ENCODE measurements around the gene EIF4E1B. TPM values are rescaled to one million over a fixed set of nuclear protein-coding genes. Genes with fewer than 3 reads are reported as not detected.

The EIF4E1B gene
- total and polyA plus RNA-seq, 7 donors = 0.04 to 0.62 TPM; not detected in 5

DNA sequence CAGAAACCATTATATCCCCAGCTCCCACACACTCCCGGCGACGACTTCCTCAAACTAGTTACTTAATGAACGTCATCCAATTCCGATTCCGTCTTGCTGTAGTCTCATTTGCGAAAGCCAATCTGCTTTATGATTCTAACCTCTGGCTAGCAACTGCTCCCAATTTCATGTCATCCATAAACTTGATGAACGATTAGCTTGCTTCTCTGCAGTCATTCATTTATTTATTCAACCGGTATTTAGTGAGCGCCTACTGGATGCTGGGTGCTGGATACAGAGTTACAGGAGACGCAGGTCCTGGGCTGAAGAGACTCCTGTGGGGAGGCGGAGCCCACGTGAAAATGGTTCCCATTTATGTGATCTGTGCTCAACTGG is 63.0 kb downstream of the EIF4E1B start:
- TF ChIP-seq, protein P1, sequence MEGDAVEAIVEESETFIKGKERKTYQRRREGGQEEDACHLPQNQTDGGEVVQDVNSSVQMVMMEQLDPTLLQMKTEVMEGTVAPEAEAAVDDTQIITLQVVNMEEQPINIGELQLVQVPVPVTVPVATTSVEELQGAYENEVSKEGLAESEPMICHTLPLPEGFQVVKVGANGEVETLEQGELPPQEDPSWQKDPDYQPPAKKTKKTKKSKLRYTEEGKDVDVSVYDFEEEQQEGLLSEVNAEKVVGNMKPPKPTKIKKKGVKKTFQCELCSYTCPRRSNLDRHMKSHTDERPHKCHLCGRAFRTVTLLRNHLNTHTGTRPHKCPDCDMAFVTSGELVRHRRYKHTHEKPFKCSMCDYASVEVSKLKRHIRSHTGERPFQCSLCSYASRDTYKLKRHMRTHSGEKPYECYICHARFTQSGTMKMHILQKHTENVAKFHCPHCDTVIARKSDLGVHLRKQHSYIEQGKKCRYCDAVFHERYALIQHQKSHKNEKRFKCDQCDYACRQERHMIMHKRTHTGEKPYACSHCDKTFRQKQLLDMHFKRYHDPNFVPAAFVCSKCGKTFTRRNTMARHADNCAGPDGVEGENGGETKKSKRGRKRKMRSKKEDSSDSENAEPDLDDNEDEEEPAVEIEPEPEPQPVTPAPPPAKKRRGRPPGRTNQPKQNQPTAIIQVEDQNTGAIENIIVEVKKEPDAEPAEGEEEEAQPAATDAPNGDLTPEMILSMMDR (IDR thresholded peaks at IDR 0.05) = no peak
- Histone ChIP-seq H3K27me3 (ENCODE audit: insufficient read depth in 3 of 3, low read length in 2 of 3) (peaks cover 0 to 54% (median 9%) of the 10 kb centered on the region in 3 donors), H3K4me1 (no peaks in the 10 kb centered on the region), H3K9me3 (no peaks in the 10 kb centered on the region), H3K4me3 (no peak overlapping the region), H3K36me3 (ENCODE audit: insufficient read depth in 1 of 2, low read depth in 1 of 2) (no peaks in the 10 kb centered on the region), H3K27ac (no peak overlapping the region)
- 27 to 33% (median 28%) methylated on average over 13 of the region's 13 CpGs for WGBS, 3 donors
- ATAC-seq = no peak
- intact Hi-C loops (cut with DNase I) = no loop called here
- DNase-seq = no peak

DNA sequence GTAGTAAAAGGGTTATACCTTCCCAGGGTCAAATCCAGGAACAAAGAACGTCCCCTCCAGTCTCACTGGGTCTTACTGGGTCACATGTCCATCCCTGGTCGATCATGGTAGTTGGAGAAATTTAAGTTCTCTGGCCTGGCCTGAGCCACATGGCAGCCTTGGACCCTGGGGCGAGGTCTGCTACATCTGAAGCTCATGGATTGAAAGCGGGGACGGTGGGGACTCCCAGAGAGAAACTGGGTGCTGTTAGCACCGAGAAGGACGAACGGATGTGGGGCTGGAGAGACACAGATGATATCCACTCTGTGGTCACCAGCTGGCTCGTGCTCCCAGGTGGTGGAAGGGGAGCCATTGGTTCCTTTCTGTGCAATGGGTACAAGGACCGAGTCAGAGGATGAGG is 63.7 kb downstream of the EIF4E1B start:
- H3K4me1 ChIP-seq = no peaks in the 10 kb centered on the region
- WGBS, 3 donors = 75 to 82% (median 75%) methylated on average over 10 of the region's 10 CpGs
- H3K4me3 ChIP-seq = no peak overlapping the region
- peaks cover 0 to 59% (median 9%) of the 10 kb centered on the region in 3 donors for H3K27me3 ChIP-seq (ENCODE audit: insufficient read depth in 3 of 3, low read length in 2 of 3)
- no peaks in the 10 kb centered on the region for H3K9me3 ChIP-seq
- DNase-seq (no peak), ATAC-seq (no peak)
- TF ChIP-seq, protein P1 (IDR thresholded peaks at IDR 0.05) = no peak
- no peaks in the 10 kb centered on the region for H3K36me3 ChIP-seq (ENCODE audit: insufficient read depth in 1 of 2, low read depth in 1 of 2)
- no peak overlapping the region for H3K27ac ChIP-seq
- intact Hi-C loops (cut with DNase I) = no loop called here

DNA sequence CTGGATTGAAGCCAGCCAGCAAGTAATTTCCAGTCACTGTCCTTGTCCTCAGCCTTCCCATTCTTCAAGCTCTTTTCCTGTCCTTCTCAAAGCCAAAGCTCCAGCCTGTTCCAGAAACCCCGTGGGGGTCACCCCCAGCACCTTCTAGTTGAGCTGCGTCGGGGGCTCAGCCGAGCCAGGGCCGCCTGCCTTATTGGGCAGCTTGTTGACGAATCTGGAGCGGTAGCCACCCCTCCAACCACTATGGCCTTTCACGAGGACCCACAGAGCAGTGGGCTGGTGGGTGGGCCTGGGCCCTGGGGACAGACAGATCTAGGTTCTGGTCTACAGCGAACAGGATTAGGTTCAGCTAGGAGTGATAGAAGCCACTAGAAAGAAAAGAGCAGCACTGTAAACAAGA is 64.2 kb downstream of the EIF4E1B start:
- TF ChIP-seq, protein P1 (IDR thresholded peaks at IDR 0.05) = no peak
- intact Hi-C loops (cut with DNase I) = no loop called here
- peaks cover 0 to 62% (median 9%) of the 10 kb centered on the region in 3 donors for H3K27me3 ChIP-seq (ENCODE audit: insufficient read depth in 3 of 3, low read length in 2 of 3)
- H3K27ac ChIP-seq = no peak overlapping the region
- H3K36me3 ChIP-seq (ENCODE audit: insufficient read depth in 1 of 2, low read depth in 1 of 2) = no peaks in the 10 kb centered on the region
- no peak for DNase-seq
- no peak overlapping the region for H3K4me3 ChIP-seq
- no peaks in the 10 kb centered on the region for H3K9me3 ChIP-seq
- ATAC-seq = no peak
- WGBS, 3 donors = 54 to 59% (median 55%) methylated on average over 9 of the region's 9 CpGs
- H3K4me1 ChIP-seq = no peaks in the 10 kb centered on the region

DNA sequence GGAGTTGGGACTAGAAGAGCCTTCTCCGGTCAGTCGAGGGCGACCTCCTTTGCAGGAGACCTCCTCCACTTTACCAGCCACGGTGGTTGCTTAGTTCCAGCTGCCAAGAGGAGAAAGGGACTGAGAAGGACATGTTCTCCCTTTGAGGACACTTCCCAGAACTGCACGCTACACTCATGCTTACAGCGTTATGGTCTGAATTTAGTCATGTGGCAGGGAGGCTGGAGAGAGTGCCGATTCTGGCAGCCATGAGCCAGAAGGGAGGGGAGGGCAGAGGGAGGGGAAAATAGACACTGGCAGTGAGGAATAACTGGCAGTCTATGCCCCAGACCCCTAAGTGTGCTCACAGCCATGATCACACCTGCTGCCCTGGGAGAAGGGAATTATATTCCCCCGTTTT is 64.6 kb downstream of the EIF4E1B start:
- TF ChIP-seq, protein P1 (IDR thresholded peaks at IDR 0.05) = no peak
- 17 to 35% (median 34%) methylated on average over 8 of the region's 8 CpGs for WGBS, 3 donors
- intact Hi-C loops (cut with DNase I) = no loop called here
- Histone ChIP-seq H3K27ac (no peak overlapping the region), H3K4me1 (no peaks in the 10 kb centered on the region), H3K36me3 (ENCODE audit: insufficient read depth in 1 of 2, low read depth in 1 of 2) (no peaks in the 10 kb centered on the region), H3K27me3 (ENCODE audit: insufficient read depth in 3 of 3, low read length in 2 of 3) (peaks cover 0 to 61% (median 6%) of the 10 kb centered on the region in 3 donors), H3K4me3 (no peak overlapping the region), H3K9me3 (no peaks in the 10 kb centered on the region)
- DNase-seq (no peak), ATAC-seq (peak in 2 of 4 donors; percentile 37 to 53)

Other genes with a start within 250 kb of the EIF4E1B start
- 10 to 100 TPM; 35.6 to 76.2 (median 59.9) TPM for gene NOP16, start 242.1 kb upstream of the EIF4E1B start, total RNA-seq
- 100 to 1,000 TPM in 1 of 3 donors, 10 to 100 TPM in 2; 87.5 to 206 (median 90.4) TPM for gene NOP16, start 242.1 kb upstream of the EIF4E1B start, polyA plus RNA-seq
- 100 to 1,000 TPM; 181 to 215 (median 212) TPM for gene HIGD2A, start 241.9 kb upstream of the EIF4E1B start, total RNA-seq
- gene HIGD2A, start 241.9 kb upstream of the EIF4E1B start, polyA plus RNA-seq = 100 to 1,000 TPM; 223 to 429 (median 332) TPM
- 100 to 1,000 TPM; 162 to 223 (median 217) TPM for gene CLTB, start 214.1 kb upstream of the EIF4E1B start, total RNA-seq
- gene CLTB, start 214.1 kb upstream of the EIF4E1B start, polyA plus RNA-seq = 100 to 1,000 TPM; 246 to 413 (median 340) TPM
- gene FAF2, start 182.3 kb upstream of the EIF4E1B start, total RNA-seq = 10 to 100 TPM; 11.0 to 22.8 (median 14.4) TPM
- gene FAF2, start 182.3 kb upstream of the EIF4E1B start, polyA plus RNA-seq = 10 to 100 TPM in 2 of 3 donors, 1 to 10 TPM in 1; 8.4 to 20.4 (median 14.7) TPM
- gene RNF44, start 93.3 kb upstream of the EIF4E1B start, total RNA-seq = 10 to 100 TPM; 14.2 to 22.4 (median 16.5) TPM
- gene RNF44, start 93.3 kb upstream of the EIF4E1B start, polyA plus RNA-seq = 10 to 100 TPM in 1 of 3 donors, 1 to 10 TPM in 2; 5.6 to 10.1 (median 8.3) TPM
- gene CDHR2, start 81.3 kb upstream of the EIF4E1B start, total RNA-seq = under 1 TPM in 2 of 4 donors, not detected in 2; 0.13 to 0.30 TPM
- under 1 TPM in 2 of 3 donors, not detected in 1; 0.03 to 0.16 TPM for gene CDHR2, start 81.3 kb upstream of the EIF4E1B start, polyA plus RNA-seq
- gene GPRIN1, start 20.5 kb upstream of the EIF4E1B start, total RNA-seq = under 1 TPM; 0.21 to 0.71 (median 0.37) TPM
- gene GPRIN1, start 20.5 kb upstream of the EIF4E1B start, polyA plus RNA-seq = 1 to 10 TPM in 1 of 3 donors, under 1 TPM in 2; 0.18 to 1.2 (median 0.23) TPM
- 1 to 10 TPM in 1 of 4 donors, under 1 TPM in 3; 0.32 to 1.2 (median 0.78) TPM for gene SNCB, start 141 bp upstream of the EIF4E1B start, total RNA-seq
- gene SNCB, start 141 bp upstream of the EIF4E1B start, polyA plus RNA-seq = under 1 TPM; 0.34 to 0.42 (median 0.38) TPM
- gene TSPAN17, start 16.8 kb downstream of the EIF4E1B start, total RNA-seq = 10 to 100 TPM; 22.5 to 31.2 (median 28.2) TPM
- gene TSPAN17, start 16.8 kb downstream of the EIF4E1B start, polyA plus RNA-seq = 10 to 100 TPM; 24.1 to 51.9 (median 25.8) TPM
- under 1 TPM in 1 of 4 donors, not detected in 3; 0.10 TPM for gene UNC5A, start 179.9 kb downstream of the EIF4E1B start, total RNA-seq
- under 1 TPM in 2 of 3 donors, not detected in 1; 0.03 to 0.25 TPM for gene UNC5A, start 179.9 kb downstream of the EIF4E1B start, polyA plus RNA-seq

All from psoas muscle (tissue), 8 donors.